GM21360 (cell line): ENCODE data around the gene ALDH18A1.

Source experiments
- ATAC-seq: cut with Tn5 transposase; IDR thresholded peaks from one replicate; pipeline ENCODE4 v1.9.1; 2021; ENCODE audit warnings: mild to moderate bottlenecking, moderate library complexity; ENCODE audit not compliant: unreplicated experiment

The ALDH18A1 gene

GRCh38 chr10:95588025-95588424, 68.5 kb downstream of the ALDH18A1 start:
- no peak for ATAC-seq

GRCh38 chr10:95579835-95580535, 76.5 kb downstream of the ALDH18A1 start:
- no peak for ATAC-seq

GRCh38 chr10:95579292-95579691, 77.2 kb downstream of the ALDH18A1 start:
- no peak for ATAC-seq

- ATAC-seq: no peak
These were observed 77.9 kb downstream of the ALDH18A1 start for GRCh38 chr10:95578619-95579018.

GRCh38 chr10:95574649-95575365, 81.7 kb downstream of the ALDH18A1 start:
- ATAC-seq: no peak

- no peak for ATAC-seq
These were observed 82.4 kb downstream of the ALDH18A1 start for GRCh38 chr10:95573964-95574604.

- ATAC-seq: no peak
These were observed 83.0 kb downstream of the ALDH18A1 start for GRCh38 chr10:95573527-95573926.

- ATAC-seq: no peak
These were observed 84.2 kb downstream of the ALDH18A1 start for GRCh38 chr10:95572131-95572820.

- no peak for ATAC-seq
These were observed 85.1 kb downstream of the ALDH18A1 start for GRCh38 chr10:95571390-95571789.

GRCh38 chr10:95569368-95569767, 87.1 kb downstream of the ALDH18A1 start:
- ATAC-seq: no peak

GRCh38 chr10:95567903-95568630, 88.4 kb downstream of the ALDH18A1 start:
- no peak for ATAC-seq

- ATAC-seq: no peak
These were observed 90.4 kb downstream of the ALDH18A1 start for GRCh38 chr10:95566136-95566535.

- ATAC-seq: no peak
These were observed 91.2 kb downstream of the ALDH18A1 start for GRCh38 chr10:95565336-95565735.

GRCh38 chr10:95564291-95564690, 92.2 kb downstream of the ALDH18A1 start:
- ATAC-seq: no peak

- ATAC-seq: no peak
These were observed 94.1 kb downstream of the ALDH18A1 start for GRCh38 chr10:95562341-95562965.

- no peak for ATAC-seq
These were observed 94.7 kb downstream of the ALDH18A1 start for GRCh38 chr10:95561864-95562177.

- ATAC-seq: peak; percentile 99
These were observed 95.2 kb downstream of the ALDH18A1 start, which contains the start of gene SORBS1 for GRCh38 chr10:95561177-95561863. TSS of gene SORBS1 (minus strand) at chr10:95561371. CDS start at chr10:95441135, 120,236 bp downstream.

GRCh38 chr10:95560278-95561176, 96.0 kb downstream of the ALDH18A1 start:
- peak; percentile 24 for ATAC-seq

GRCh38 chr10:95559896-95560277, 96.6 kb downstream of the ALDH18A1 start:
- ATAC-seq: no peak
